HG02938 (cell line): ENCODE data around the gene RXFP3.
A peak's percentile ranks its signal among the peaks of the same experiment; 100 is the strongest.
"Not testable (repeated sequence)": the region's sequence is repeated elsewhere in the genome, so short reads cannot be mapped to it uniquely, and the experiment has no call there.

Experiments
- ATAC-seq: cut with Tn5 transposase; IDR thresholded peaks from one replicate; pipeline ENCODE4 v1.9.1; 2021; ENCODE audit warnings: mild to moderate bottlenecking, moderate library complexity; ENCODE audit not compliant: unreplicated experiment

Gene RXFP3, protein sequence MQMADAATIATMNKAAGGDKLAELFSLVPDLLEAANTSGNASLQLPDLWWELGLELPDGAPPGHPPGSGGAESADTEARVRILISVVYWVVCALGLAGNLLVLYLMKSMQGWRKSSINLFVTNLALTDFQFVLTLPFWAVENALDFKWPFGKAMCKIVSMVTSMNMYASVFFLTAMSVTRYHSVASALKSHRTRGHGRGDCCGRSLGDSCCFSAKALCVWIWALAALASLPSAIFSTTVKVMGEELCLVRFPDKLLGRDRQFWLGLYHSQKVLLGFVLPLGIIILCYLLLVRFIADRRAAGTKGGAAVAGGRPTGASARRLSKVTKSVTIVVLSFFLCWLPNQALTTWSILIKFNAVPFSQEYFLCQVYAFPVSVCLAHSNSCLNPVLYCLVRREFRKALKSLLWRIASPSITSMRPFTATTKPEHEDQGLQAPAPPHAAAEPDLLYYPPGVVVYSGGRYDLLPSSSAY

DNA sequence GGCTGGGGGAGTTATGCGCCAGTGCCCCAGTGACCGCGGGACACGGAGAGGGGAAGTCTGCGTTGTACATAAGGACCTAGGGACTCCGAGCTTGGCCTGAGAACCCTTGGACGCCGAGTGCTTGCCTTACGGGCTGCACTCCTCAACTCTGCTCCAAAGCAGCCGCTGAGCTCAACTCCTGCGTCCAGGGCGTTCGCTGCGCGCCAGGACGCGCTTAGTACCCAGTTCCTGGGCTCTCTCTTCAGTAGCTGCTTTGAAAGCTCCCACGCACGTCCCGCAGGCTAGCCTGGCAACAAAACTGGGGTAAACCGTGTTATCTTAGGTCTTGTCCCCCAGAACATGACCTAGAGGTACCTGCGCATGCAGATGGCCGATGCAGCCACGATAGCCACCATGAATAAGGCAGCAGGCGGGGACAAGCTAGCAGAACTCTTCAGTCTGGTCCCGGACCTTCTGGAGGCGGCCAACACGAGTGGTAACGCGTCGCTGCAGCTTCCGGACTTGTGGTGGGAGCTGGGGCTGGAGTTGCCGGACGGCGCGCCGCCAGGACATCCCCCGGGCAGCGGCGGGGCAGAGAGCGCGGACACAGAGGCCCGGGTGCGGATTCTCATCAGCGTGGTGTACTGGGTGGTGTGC lies at the start of gene RXFP3:
Gene RXFP3, plus strand, starts transcription at position 6 of the 636 bp plus-strand sequence. Its CDS starts 355 bp downstream, at position 361.
- ATAC-seq = no peak

DNA sequence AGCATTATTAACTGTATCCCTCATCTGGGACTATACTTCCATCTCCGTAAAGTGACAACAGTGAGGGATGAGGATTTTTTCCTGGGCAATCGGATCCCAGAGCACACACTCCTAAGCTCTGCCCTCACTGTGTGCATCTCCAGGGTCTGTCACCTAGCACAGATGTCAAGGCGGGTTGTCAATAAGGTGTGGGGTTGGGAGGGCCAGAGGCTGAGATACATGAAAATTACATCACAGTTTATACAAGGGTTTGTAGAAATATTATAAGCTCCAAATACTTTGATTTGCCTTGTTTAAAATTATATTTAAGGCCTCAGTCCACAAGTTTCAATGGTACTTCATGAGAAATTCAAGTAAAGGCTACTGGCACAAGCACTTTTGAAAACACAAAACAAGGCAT lies 48.9 kb upstream of the RXFP3 start:
- no peak for ATAC-seq

DNA sequence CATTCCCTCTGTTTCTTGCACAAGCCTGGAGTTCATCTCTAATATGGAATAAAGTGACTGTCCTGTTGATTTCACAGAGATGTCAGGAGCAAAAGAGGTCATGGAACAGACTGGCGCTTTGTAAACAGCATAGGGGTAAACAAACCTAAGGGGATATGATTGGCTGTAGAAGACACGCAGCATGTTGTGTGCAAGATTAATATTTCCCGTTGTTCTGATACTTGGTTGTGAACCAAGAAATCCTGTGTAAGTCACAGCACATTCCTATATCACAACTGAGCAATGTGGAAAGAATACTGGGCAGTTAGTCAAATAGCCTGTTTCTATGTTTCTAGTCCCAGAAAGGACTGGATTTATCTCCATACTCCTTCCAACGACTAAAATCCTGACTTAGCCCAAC lies 47.6 kb upstream of the RXFP3 start:
- ATAC-seq = no peak

DNA sequence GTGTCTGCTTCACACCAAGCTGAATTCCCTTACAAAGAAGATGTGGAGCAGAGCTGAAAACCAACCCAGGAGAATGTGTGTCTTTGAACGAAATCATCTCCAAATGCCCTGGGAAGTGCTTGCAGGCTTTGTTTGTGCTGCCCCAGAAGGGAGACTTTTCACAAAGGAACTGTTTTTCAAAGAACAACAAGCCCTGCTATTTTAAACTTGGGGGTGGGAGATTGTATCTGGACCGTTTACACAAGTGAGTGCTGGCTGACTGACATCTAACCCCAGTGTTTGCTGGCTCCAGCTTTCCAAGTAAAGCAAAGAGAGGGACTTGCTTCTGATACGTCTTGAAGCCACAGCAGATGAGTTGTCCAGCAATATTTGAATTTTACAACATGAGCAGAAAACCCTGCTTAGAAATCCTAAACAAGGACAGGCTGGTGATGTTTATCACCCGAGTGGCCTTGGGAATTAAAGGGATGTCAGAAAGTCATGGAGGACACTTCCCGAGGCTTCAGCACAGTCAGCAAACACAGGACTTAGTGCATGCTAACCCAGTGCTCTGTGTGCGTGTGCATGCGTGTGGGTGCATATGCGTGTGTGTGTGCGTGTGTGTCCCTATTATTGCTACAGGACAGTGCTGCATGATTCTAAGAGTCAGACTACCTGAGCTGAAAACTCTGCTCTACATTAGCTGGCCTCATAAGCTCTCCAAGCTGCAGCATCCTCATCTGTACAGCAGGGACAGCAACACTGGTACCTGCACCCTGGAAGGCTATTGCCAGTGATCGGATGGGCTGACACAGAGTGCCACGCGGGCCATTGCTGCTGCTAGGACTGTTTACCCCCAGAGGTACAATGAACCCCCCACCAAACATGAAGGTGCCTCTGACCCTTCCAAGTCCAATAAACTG lies 45.8 kb upstream of the RXFP3 start:
- peak; percentile 60 for ATAC-seq

DNA sequence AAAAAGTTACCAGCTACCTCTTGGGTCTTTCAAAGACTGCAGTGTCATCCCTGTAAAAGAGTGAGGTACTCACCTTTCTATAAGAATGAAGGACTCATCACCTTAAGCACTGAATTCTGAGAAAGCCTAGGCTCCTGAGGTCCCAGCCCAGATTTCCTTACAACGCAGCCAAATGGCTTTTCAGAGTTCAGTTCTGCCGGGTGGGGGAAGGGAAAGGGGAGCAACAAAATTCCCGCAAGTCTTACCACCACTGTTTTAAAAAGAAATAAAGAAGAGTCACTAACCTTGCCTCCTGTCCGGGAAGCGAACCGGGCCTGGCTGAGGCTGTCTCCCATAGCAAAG lies 44.8 kb upstream of the RXFP3 start:
- no peak for ATAC-seq

DNA sequence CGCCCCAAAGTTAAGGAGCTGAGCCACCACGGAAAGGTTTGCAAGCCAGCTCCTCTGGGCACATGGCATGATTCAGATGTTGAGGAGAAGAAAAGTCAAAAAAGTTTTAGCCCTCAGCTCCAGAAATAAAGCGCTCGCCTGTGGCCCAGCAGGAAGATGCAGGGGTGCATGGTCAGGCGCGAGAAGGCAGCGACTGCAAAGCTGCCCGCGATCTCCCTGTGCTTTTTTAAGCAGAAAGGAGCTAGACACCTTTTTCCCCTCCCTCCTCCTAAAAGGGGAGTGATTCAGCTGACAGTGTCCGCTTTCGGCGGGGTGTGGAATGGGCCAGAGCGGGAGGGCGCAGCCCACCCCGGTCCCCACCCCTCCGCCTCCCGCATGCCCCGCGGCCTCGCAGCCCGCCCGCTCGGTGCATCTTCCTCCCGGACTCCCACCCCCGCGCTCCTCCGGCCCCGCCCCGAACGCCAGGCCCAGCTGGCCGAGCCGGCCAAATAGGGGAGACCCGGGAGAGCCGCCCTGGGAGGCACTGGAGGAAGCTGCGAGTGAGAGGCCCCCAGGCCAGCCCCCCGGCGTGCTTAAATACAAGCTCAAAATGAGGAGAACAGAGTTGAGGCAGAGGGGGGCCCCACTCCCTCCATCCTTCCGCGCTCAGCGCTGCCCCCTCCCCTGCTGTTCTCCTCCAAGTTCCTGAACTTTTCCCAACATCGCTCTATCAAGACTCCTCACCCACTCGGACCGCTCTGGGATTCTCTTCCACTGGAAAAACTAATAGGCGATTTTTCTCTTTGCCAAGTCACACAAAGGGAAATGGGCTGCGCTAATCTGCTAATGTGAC lies 44.2 kb upstream of the RXFP3 start, which contains the start of gene ADAMTS12:
Gene ADAMTS12, minus strand, starts transcription at position 203 of the 832 bp plus-strand sequence. Its CDS starts 134 bp downstream, at position 69.
- no peak for ATAC-seq

DNA sequence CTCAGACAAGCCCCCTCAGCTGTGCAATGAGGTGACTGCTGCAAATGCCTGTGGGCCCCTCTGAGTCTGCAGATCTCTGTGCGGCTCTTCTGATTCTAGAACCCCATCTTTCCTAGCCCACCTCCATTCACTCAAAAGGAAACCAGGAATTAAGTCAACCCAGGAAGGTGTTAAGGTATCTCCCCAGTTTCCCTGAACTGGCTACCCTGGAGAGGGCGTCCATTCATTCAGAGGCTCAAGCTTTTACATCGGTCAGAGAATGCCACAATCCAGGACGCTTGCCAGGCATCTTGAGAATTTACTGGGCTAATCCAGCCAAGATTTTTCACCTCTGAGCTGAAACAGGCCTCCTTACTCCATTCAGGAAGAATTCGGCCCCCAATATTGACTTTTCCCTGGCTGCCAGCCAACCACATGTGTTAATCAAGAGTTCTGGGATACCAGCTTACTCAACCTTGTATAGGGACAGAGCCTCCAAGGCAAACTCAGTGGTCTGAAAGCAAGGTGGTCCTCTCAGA lies 43.5 kb upstream of the RXFP3 start:
- no peak for ATAC-seq

DNA sequence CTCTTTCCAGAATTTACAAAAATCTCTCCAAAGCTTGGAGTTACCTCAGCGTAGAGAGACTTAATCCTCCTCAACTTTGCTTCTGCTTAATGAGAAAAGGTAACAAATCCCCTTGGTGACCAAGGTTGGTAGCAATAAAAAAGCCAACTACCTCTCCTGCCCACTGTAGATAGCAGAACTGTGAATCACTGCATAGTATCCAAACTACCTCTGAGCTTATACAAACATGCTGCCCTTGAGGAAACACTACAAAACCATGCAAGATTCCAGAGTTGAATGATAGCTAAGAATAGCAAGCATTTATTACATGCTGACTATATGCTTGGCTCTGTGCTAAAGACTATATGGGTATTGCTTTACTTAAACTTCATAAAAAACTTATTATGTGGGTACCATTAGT lies 41.6 kb upstream of the RXFP3 start:
- no peak for ATAC-seq

DNA sequence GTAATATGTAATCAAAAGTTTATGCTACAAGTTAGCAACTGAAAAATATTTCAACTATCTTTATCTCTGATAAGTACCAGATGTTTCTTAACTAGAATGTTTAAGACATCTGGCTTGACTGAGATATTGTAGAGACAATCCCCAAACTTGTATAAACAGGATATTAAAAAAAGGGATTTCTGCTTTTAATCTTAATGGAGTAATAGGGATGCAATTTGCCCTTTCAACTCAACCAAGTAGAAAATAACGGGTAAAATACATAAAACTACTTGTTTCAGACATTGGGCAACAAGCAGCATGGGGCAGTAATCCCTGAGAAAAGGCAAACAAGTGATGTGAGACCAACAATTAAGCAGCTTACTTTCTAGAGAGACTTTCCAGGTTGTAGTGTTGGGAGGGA lies 35.0 kb upstream of the RXFP3 start:
- no peak for ATAC-seq

DNA sequence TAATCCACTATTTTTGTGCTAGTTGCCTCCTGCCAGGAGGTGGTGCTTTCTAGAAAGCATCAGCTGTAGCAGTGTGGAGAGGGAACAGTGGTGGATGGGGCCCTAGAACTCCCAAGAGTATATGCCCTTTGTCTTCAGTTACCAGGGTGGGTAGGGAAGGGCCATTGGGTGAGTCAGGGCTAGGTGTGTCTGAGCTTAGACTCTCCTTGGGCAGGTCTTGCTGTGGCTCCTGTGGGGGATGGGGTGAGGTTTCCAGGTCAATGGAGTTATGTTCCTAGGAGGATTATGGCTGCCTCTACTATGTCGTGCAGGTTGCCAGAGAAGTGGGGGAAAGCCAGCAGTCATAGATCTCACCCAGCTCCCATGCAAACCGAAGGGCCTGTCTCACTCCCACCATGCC lies 33.1 kb upstream of the RXFP3 start:
- no peak for ATAC-seq

DNA sequence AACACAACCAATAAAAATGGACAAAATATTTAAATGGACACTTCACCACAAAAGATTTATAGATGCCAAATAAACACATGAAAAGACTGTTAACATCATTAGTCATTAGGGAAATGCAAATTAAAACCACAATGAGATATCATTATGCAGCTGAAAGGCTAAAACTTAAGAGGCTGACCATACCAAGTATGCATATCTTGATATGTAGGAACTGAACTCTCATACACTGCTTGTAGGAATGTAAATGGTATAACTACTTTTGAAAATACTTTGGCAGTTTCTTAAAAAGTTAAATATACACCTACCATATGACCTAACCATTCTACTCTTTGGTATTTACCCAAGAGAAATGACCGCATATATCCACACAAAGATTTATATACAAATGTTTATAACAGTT lies 30.8 kb upstream of the RXFP3 start:
- ATAC-seq = no peak

DNA sequence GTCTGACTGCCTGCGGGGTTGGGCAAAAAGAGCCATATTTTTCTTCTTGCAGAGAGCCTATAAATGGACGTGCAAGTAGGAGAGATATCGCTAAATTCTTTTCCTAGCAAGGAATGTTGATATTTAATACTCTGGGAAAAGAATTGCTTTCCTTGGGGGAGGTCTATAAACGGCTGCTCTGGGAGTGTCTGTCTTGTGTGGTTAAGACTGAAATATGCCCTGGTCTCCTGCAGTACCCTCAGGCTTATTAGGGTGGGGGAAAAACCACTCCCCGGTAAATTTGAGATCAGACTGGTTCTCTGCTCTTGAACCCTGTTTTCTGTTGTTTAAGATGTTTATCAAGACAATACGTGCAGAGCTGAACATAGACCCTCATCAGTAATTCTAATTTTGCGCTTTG lies 29.9 kb upstream of the RXFP3 start:
- not testable (repeated sequence) for ATAC-seq

DNA sequence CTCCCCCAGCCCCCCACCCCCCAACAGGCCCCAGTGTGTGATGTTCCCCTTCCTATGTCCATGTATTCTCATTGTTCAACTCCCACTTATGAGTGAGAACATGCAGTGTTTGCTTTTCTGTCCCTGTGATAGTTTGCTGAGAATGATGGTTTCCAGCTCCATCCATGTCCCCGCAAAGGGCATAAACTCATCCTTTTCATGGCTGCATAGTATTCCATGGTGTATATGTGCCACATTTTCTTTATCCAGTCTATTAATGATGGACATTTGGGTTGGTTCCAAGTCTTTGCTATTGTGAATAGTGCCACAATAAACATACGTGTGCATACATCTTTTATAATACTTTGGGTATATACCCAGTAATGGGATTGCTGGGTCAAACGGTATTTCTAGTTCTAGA lies 21.3 kb upstream of the RXFP3 start:
- not testable (repeated sequence) for ATAC-seq

DNA sequence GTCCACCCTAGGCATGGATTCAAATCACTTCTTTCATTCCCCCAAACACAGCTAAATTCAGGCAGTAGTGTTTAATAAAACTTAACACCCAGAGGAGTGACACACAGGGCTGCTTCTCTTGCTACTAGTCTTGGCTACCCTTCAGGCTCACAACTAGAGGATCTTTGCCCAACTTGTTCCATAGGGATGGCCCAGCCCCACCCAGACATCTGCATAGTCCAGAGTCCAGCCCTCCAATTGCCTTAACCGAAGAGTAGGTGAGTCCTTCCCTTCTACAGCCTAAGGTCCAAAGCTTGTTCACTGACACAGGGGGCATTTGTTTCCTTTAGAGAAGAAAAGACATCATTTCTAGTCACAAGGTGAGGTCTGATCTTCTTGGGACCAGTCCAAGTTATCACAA lies 15.2 kb upstream of the RXFP3 start:
- ATAC-seq = no peak

DNA sequence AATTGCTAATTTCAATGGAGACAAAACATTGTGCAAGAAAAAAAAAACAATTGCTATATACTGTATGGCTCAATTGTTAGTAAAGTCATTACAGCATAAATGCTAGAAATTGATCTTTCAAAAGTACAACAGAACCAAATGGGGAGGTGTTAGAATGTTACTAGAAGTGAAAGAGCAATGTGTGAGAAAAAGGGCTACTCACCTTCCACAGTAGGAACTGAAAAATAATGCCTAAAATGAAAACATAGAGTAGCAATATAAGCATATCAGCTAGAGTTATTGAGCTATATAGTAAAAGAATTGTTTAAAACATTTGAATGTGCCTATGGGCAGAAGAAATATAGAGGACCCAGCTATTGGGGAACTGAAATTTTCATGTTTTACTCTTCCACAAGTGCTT lies 10.9 kb upstream of the RXFP3 start:
- no peak for ATAC-seq

DNA sequence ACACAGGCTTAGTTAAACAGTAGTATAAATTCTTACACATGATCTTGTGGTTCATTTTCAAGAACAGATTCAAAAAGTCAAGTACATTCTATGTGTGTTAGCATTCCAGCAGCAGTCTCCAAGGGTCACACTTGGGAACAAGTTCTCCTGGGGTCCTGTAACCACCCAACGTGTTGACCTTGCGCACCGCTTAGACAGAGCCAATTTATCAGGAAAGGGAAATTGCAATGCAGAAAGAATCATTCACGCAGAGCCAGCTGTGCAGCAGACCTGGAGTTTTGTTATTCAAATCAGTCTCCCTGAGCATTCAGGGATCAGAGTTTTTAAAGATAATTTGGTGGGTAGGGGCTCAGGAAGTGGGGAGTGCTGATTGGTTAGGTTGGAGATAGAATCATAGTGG lies 8.5 kb upstream of the RXFP3 start:
- no peak for ATAC-seq

DNA sequence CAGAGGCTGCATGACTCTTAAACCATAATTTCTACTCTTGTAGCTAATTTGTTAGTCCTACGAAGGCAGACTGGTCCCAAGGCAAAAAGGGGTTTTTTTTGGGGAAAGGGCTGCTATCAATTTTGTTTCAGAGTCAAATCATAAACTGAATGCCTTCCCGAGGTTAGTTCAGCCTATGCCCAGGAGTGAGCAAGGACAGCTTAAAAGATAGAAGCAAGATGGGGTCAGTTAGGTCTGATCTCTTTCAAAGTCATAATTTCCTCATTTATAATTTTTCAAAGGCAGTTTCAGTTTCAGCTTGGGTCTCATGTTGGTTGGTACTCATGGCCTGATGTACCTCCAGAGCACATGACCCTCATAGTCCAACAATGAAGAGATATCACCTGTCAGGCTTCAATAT lies 7.9 kb upstream of the RXFP3 start:
- no peak for ATAC-seq

DNA sequence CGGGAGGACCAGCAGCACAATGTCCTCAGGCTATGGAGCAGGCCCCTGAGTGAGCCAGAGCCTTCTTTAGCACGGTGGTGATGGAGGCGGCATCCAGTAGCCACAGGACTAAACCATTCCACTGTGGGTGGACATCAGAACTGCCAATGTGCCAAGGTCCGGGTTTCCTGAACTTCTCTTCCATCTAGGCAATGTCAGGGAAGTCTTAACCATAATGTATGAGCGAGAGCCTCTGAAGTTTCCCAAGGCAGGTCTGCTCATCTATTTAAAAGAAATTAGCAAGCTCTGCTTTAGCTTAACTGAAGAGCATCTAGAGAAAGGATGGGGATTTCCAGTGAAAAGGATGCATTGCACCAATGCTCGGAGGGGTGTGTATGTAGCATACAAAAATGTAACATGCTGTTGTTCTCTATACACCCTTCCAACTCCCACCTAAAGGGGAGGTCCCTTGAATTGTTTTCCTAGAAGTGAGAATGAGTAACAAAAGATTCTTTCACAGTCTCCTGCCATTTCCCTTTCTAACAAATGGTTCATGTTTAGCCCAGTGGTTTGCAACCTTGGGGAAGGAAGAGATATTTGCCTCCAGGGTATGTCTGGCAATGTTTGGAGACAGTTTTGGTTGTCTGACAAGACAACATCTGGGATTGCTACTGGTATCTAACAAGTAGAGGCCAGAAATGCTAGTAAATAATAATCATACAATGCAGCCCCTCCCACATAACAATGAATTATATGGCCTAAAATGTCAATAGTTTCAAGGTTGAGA lies 6.1 kb upstream of the RXFP3 start:
- no peak for ATAC-seq

DNA sequence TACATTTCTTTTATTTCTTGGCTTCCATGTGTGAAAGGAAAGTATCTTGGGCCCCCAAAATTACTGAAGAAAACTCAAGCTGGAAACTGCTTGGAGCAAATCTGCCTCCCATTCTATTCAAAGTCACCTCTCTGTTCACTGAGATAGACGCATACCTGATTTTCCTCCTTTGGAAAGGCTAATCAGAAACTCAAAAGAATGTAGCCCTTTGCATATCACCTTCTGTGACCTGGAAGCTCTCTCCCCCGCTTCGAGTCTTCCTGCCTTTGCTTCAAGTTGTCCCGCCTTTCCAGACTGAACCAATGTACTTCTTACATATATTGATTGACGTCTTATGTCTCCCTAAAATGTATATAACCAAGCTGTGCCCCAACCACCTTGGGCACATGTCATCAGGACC lies 5.0 kb upstream of the RXFP3 start:
- no peak for ATAC-seq
